ENCODE data around the gene CENPA.
A peak's percentile ranks its signal among the peaks of the same experiment; 100 is the strongest.
"Not testable (repeated sequence)": the region's sequence is repeated elsewhere in the genome, so short reads cannot be mapped to it uniquely, and the experiment has no call there.

CENPA gene

GRCh38 chr2:26786207-26787028, 562 bp downstream of the CENPA start:
- peak; percentile 25 for DNase-seq (ENCODE audit: low read depth, low spot score)

- DNase-seq (ENCODE audit: low read depth, low spot score), result peak; percentile 63
Observed at GRCh38 chr2:26792720-26793119, 6.9 kb downstream of the CENPA start.

- no peak for DNase-seq (ENCODE audit: low read depth, low spot score)
Observed at GRCh38 chr2:26793518-26793917, 7.7 kb downstream of the CENPA start.

- DNase-seq (ENCODE audit: low read depth, low spot score), result not testable (repeated sequence)
Observed at GRCh38 chr2:26795135-26795534, 9.3 kb downstream of the CENPA start.

GRCh38 chr2:26801328-26801727, 15.5 kb downstream of the CENPA start:
- DNase-seq (ENCODE audit: low read depth, low spot score), result no peak

- DNase-seq (ENCODE audit: low read depth, low spot score), result no peak
Observed at GRCh38 chr2:26801796-26802195, 15.9 kb downstream of the CENPA start.

GRCh38 chr2:26805241-26805676, 19.4 kb downstream of the CENPA start:
- peak; percentile 58 for DNase-seq (ENCODE audit: low read depth, low spot score)

GRCh38 chr2:26807788-26808460, 22.1 kb downstream of the CENPA start:
- DNase-seq (ENCODE audit: low read depth, low spot score), result peak; percentile 57

- no peak for DNase-seq (ENCODE audit: low read depth, low spot score)
Observed at GRCh38 chr2:26809211-26809610, 23.4 kb downstream of the CENPA start.

- DNase-seq (ENCODE audit: low read depth, low spot score), result no peak
Observed at GRCh38 chr2:26809876-26810577, 24.2 kb downstream of the CENPA start.

- no peak for DNase-seq (ENCODE audit: low read depth, low spot score)
Observed at GRCh38 chr2:26811261-26811660, 25.4 kb downstream of the CENPA start.

GRCh38 chr2:26811791-26812694, 26.2 kb downstream of the CENPA start:
- DNase-seq (ENCODE audit: low read depth, low spot score), result no peak

- DNase-seq (ENCODE audit: low read depth, low spot score), result no peak
Observed at GRCh38 chr2:26812731-26813130, 26.9 kb downstream of the CENPA start.

GRCh38 chr2:26814072-26814765, 28.4 kb downstream of the CENPA start:
- DNase-seq (ENCODE audit: low read depth, low spot score), result not testable (repeated sequence)

GRCh38 chr2:26816893-26817292, 31.0 kb downstream of the CENPA start:
- no peak for DNase-seq (ENCODE audit: low read depth, low spot score)

- DNase-seq (ENCODE audit: low read depth, low spot score), result no peak
Observed at GRCh38 chr2:26818255-26818654, 32.4 kb downstream of the CENPA start.

- DNase-seq (ENCODE audit: low read depth, low spot score), result no peak
Observed at GRCh38 chr2:26818972-26819371, 33.1 kb downstream of the CENPA start.

GRCh38 chr2:26820932-26821331, 35.1 kb downstream of the CENPA start:
- DNase-seq (ENCODE audit: low read depth, low spot score), result no peak

GRCh38 chr2:26822877-26823276, 37.0 kb downstream of the CENPA start:
- no peak for DNase-seq (ENCODE audit: low read depth, low spot score)

GRCh38 chr2:26838121-26838906, 52.5 kb downstream of the CENPA start:
- DNase-seq (ENCODE audit: low read depth, low spot score), result peak; percentile 56
